AG09309 (cell line): ENCODE data around the gene GALNT16.

ENCODE experiments used
- DNase-seq: peaks from one replicate; pipeline ENCODE4 v3.0.0-alpha.2; 2010; ENCODE audit warnings: low read depth
- H3K4me3 ChIP-seq: 2 replicates; pipeline ENCODE4 v1.5.1; 2011; ENCODE audit warnings: mild to moderate bottlenecking, low read depth, low read length, moderate library complexity; ENCODE audit not compliant: control insufficient read depth
- CTCF ChIP-seq: IDR thresholded peaks from 2 replicates; pipeline ENCODE4 v1.5.1; 2011; ENCODE audit warnings: mild to moderate bottlenecking, low read depth, low read length, inconsistent platforms; ENCODE audit not compliant: insufficient read depth, control insufficient read depth; ENCODE audit errors: missing control alignments

GALNT16 gene

DNA sequence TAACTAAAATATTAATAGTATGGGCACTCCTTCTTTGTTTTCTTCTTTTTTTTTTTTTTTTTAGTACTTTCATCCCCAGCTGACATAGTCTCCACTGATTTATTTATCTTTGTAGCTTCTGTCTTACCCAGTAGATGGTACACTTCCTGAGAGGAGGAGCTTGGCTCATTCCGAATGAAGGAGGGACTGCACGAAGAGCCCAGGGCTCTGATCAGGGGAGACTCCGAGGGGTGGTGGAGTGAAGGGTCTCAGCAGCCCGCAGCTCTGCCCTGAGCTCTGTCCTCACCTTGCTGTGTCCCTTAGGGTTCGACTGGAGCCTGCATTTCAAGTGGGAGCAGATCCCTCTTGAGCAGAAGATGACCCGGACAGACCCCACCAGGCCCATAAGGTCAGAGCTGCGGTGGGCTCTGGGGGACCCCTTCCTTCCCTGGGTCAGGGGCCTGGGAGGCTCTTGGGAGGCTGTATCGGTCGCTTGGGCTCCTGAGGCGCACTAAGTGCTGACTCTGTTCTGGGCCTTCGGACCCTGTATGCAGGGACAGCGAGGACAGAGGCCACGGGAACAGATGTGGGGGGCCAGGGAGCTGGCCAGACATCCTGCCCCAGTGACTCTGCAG, 72.9 kb downstream of the GALNT16 start:
- no peak overlapping the region for H3K4me3 ChIP-seq
- TF ChIP-seq CTCF = no peak
- DNase-seq = no peak

- DNase-seq = no peak
- TF ChIP-seq CTCF = no peak
These were observed 73.9 kb downstream of the GALNT16 start for GRCh38 chr14:69333791-69334337.

GRCh38 chr14:69334576-69334975, 74.6 kb downstream of the GALNT16 start:
- no peak overlapping the region for H3K4me3 ChIP-seq
- no peak for DNase-seq
- TF ChIP-seq CTCF = no peak

More at GRCh38 chr14:69333791-69334337, 73.9 kb downstream of the GALNT16 start:
- H3K4me3 ChIP-seq = no peak overlapping the region

DNA sequence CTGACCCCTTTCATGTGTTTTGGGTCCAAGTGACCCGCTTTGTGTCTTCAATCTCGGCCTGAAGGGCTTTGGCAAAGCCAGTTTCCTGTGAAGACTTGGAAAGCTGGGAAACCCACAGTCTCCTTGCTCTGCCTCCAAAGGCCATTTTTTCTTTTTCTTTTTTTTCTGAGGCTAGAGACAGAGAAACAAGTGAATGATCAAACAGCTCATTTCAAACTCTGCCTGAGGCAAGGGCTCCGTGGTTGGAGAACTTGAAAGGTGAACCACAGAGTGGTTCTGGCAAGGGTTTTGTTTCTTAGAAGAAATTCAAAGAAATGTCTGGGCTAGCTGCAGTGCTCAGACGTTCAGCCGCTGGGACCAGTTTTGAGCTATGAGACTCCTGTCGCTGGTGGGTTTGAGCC, 75.4 kb downstream of the GALNT16 start:
- H3K4me3 ChIP-seq = no peak overlapping the region
- TF ChIP-seq CTCF = no peak
- peak; percentile 27 for DNase-seq

DNA sequence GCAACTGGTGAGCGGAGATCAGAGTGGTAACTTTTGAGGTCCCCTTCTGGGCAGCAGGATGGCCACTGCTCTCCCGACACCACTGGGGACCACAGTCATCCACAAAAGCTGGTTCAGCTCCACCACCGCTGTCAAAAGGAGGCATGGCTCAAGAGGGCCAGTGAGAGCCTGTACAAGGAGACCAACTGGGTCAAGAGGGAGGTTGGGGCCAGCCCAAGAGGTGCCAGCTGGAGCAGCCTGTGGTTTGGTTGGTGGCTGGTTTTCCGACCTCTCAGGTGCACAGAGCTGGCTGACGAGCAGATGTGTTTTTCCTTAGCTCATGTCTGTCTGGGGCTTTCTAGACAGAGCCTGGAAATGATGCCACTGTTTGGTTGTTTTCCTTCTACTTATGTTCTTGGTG, 78.0 kb downstream of the GALNT16 start:
- no peak for TF ChIP-seq CTCF
- no peak overlapping the region for H3K4me3 ChIP-seq
- DNase-seq = no peak

GRCh38 chr14:69339426-69339825, 79.5 kb downstream of the GALNT16 start:
- H3K4me3 ChIP-seq = no peak overlapping the region
- no peak for DNase-seq
- TF ChIP-seq CTCF = no peak
